ENCODE measurements around the gene TTYH1. TPM values are rescaled to one million over a fixed set of nuclear protein-coding genes. Genes with fewer than 3 reads are reported as not detected.

The TTYH1 gene
- polyA plus RNA-seq, 1 of the 3 experiments (the other 2 are of a cell fraction): 0.05 TPM

DNA sequence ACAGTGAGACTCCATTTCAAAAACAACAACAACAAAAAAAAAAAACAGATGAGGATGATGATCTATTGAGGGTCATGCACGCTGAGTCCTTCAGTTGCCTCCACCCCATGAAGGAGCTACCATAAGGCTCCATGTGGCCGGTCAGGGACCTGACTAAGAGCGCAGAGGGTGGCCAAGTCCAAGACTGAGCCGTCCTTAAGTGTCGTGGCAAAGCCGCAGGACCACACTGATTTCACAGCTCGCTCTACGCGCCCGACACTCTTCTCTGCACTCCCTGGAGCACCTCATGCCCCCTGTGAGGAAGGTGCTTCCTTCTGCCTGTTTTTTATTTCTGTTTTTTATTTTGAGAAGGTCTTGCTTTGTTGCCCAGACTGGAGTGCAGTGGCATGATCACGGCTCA is 12.3 kb downstream of the TTYH1 start (continued):
- TF ChIP-seq TAF1 (IDR thresholded peaks at IDR 0.05; ENCODE audit: borderline replicate concordance, low read depth, low read length): no peak

DNA sequence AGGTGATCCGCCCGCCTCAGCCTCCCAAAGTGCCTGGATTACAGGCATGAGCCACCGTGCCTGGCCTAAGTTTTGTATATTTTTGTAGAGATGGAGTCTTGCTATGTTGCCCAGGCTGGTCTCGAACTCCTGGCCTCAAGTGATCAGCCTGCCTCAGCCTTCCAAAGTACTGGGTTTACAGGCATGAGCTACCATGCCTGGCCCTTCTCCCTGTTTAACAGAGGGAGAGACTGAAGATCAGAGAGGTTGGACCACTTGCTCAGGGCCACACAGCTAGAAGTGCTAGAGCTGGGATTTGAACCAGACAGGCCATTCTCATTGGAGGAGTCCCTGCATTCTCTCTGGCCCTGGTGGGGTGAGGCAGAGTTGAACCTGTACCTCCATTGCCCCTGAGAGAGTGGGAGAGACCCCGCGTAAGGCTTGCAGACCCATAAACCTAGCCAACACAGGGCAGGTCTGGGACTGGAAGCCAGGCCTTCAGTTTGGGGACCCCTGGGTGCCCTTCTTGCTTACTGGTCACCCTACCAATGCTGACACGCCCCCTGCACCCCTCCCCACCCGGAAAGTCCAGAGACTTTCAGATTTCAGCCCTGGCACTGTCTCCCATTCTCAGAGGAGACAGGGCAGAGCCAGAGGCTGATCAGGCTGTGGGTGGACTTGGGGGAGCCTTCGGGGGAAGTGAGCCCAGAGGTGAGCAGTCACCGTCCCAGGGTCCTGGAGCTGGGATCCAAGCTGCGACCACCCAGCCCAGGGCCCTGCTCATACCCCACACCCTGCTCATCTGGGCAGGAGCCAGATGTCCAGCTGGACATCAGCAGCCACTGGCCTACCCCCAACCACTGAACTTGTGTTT is 13.3 kb downstream of the TTYH1 start:
- CTCF ChIA-PET: interaction anchor here (1.0 to 2.0 kb wide), 5 partner anchors 8 to 104 kb away, joined by 3 to 9 read pairs (median 5); no protein-coding TSS in a partner anchor
- Histone ChIP-seq H3K4me2 (no peak overlapping the region), H3K36me3 (replicated peaks in 1 of 2; ENCODE audit: control insufficient read depth in 1 of 2, insufficient read depth in 2 of 2, low read length in 1 of 2) (no peaks in the 10 kb centered on the region), H3K9ac (no peak overlapping the region), H3F3A (replicated peaks; ENCODE audit: insufficient read depth) (no peaks in the 10 kb centered on the region), H2AFZ (ENCODE audit: low read depth) (no peak overlapping the region), H3K27me3 (ENCODE audit: insufficient read depth) (peaks cover 67% of the 10 kb centered on the region), H3K79me2 (ENCODE audit: insufficient read depth) (no peaks in the 10 kb centered on the region), H4K20me1 (ENCODE audit: insufficient read depth) (no peaks in the 10 kb centered on the region), H3K4me3 (ENCODE audit: low read depth in 2 of 2, low read length in 1 of 2) (no peak overlapping the region), H3K4me1 (ENCODE audit: control insufficient read depth in 1 of 2, insufficient read depth in 2 of 2, low read depth in 1 of 2, low read length in 1 of 2) (peaks cover 0 to 12% of the 10 kb centered on the region in 2 experiments; a peak in 1 of 4 replicates), H3K9me3 (no peaks in the 10 kb centered on the region), H3K9me2 (no peaks in the 10 kb centered on the region), H3K27ac (ENCODE audit: low read depth in 2 of 2, low read length in 1 of 2) (no peak overlapping the region)
- WGBS (ENCODE audit: low lambda C conversion rate): 6% methylated on average over 4 of the region's 11 CpGs
- POLR2A ChIA-PET: interaction anchor here (0.6 to 1.2 kb wide), 2 partner anchors 20 to 1573 kb away, joined by 3 to 4 read pairs; partner anchors contain the start of gene LENG8
- no peak for TF ChIP-seq EP300 (IDR thresholded peaks at IDR 0.05; ENCODE audit: borderline replicate concordance in 1 of 2, low read depth in 1 of 2, low read length in 1 of 2)
- no peak for TF ChIP-seq JUND (IDR thresholded peaks at IDR 0.05)
- TF ChIP-seq, protein P1, sequence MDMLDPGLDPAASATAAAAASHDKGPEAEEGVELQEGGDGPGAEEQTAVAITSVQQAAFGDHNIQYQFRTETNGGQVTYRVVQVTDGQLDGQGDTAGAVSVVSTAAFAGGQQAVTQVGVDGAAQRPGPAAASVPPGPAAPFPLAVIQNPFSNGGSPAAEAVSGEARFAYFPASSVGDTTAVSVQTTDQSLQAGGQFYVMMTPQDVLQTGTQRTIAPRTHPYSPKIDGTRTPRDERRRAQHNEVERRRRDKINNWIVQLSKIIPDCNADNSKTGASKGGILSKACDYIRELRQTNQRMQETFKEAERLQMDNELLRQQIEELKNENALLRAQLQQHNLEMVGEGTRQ (IDR thresholded peaks at IDR 0.05; ENCODE audit: borderline replicate concordance, low read depth, low read length): no peak
- TF ChIP-seq, protein P2, sequence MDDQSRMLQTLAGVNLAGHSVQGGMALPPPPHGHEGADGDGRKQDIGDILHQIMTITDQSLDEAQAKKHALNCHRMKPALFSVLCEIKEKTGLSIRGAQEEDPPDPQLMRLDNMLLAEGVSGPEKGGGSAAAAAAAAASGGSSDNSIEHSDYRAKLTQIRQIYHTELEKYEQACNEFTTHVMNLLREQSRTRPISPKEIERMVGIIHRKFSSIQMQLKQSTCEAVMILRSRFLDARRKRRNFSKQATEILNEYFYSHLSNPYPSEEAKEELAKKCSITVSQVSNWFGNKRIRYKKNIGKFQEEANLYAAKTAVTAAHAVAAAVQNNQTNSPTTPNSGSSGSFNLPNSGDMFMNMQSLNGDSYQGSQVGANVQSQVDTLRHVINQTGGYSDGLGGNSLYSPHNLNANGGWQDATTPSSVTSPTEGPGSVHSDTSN (IDR thresholded peaks at IDR 0.05): no peak
- TF ChIP-seq, protein P3, sequence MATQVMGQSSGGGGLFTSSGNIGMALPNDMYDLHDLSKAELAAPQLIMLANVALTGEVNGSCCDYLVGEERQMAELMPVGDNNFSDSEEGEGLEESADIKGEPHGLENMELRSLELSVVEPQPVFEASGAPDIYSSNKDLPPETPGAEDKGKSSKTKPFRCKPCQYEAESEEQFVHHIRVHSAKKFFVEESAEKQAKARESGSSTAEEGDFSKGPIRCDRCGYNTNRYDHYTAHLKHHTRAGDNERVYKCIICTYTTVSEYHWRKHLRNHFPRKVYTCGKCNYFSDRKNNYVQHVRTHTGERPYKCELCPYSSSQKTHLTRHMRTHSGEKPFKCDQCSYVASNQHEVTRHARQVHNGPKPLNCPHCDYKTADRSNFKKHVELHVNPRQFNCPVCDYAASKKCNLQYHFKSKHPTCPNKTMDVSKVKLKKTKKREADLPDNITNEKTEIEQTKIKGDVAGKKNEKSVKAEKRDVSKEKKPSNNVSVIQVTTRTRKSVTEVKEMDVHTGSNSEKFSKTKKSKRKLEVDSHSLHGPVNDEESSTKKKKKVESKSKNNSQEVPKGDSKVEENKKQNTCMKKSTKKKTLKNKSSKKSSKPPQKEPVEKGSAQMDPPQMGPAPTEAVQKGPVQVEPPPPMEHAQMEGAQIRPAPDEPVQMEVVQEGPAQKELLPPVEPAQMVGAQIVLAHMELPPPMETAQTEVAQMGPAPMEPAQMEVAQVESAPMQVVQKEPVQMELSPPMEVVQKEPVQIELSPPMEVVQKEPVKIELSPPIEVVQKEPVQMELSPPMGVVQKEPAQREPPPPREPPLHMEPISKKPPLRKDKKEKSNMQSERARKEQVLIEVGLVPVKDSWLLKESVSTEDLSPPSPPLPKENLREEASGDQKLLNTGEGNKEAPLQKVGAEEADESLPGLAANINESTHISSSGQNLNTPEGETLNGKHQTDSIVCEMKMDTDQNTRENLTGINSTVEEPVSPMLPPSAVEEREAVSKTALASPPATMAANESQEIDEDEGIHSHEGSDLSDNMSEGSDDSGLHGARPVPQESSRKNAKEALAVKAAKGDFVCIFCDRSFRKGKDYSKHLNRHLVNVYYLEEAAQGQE (IDR thresholded peaks at IDR 0.05; ENCODE audit: low read depth, low read length): no peak
- no peak for TF ChIP-seq CHD2 (IDR thresholded peaks at IDR 0.05; ENCODE audit: low read length, partially characterized antibody)
- no peak for DNase-seq

Measured in SK-N-SH (cell line).